ENCODE measurements around the gene WNT7A.

Gene WNT7A

GRCh38 chr3:13879102-13879945, 547 bp downstream of the WNT7A start:
- Mint-ChIP-seq H3K4me3 (peak overlapping the region; percentile 73 to 79), H3K9me3 (no peaks in the 10 kb centered on the region), H3K27ac (no peak overlapping the region), H3K4me1 (ENCODE audit: low read depth in 2 of 2) (peaks cover 4 to 10% of the 10 kb centered on the region in 2 donors), H3K36me3 (ENCODE audit: insufficient read depth) (no peaks in the 10 kb centered on the region), H3K27me3 (peaks cover 67 to 86% of the 10 kb centered on the region in 2 donors)
- ATAC-seq (replicated peaks) (peak; percentile 44), DNase-seq (no peak)

GRCh38 chr3:13878281-13879101, 1.4 kb downstream of the WNT7A start:
- H3K4me3 Mint-ChIP-seq, result peak overlapping the region; percentile 73 to 79
- no peaks in the 10 kb centered on the region for H3K9me3 Mint-ChIP-seq
- peaks cover 4 to 10% of the 10 kb centered on the region in 2 donors for H3K4me1 Mint-ChIP-seq (ENCODE audit: low read depth in 2 of 2)
- H3K27me3 Mint-ChIP-seq, result peaks cover 65 to 86% of the 10 kb centered on the region in 2 donors
- H3K36me3 Mint-ChIP-seq (ENCODE audit: insufficient read depth), result peaks cover 5% of the 10 kb centered on the region
- no peak for DNase-seq
- ATAC-seq (replicated peaks), result no peak
- H3K27ac Mint-ChIP-seq, result no peak overlapping the region

GRCh38 chr3:13877911-13878280, 2.0 kb downstream of the WNT7A start:
- Mint-ChIP-seq H3K4me3 (peak overlapping the region; percentile 73 to 79), H3K27ac (no peak overlapping the region), H3K27me3 (peaks cover 61 to 86% of the 10 kb centered on the region in 2 donors), H3K9me3 (no peaks in the 10 kb centered on the region), H3K36me3 (ENCODE audit: insufficient read depth) (peaks cover 5% of the 10 kb centered on the region), H3K4me1 (ENCODE audit: low read depth in 2 of 2) (peaks cover 4 to 10% of the 10 kb centered on the region in 2 donors)
- no peak for DNase-seq
- no peak for ATAC-seq (replicated peaks)

- Mint-ChIP-seq H3K36me3 (ENCODE audit: insufficient read depth) (peaks cover 5% of the 10 kb centered on the region), H3K4me1 (ENCODE audit: low read depth in 2 of 2) (peaks cover 4 to 10% of the 10 kb centered on the region in 2 donors), H3K9me3 (no peaks in the 10 kb centered on the region), H3K27ac (no peak overlapping the region), H3K4me3 (no peak overlapping the region), H3K27me3 (peaks cover 47 to 79% of the 10 kb centered on the region in 2 donors)
- ATAC-seq (replicated peaks) (no peak), DNase-seq (no peak)
Measured at GRCh38 chr3:13876451-13877100, 3.3 kb downstream of the WNT7A start.

GRCh38 chr3:13874891-13875290, 5.0 kb downstream of the WNT7A start:
- peaks cover 4 to 10% of the 10 kb centered on the region in 2 donors for H3K4me1 Mint-ChIP-seq (ENCODE audit: low read depth in 2 of 2)
- no peak for ATAC-seq (replicated peaks)
- peaks cover 5% of the 10 kb centered on the region for H3K36me3 Mint-ChIP-seq (ENCODE audit: insufficient read depth)
- H3K27me3 Mint-ChIP-seq, result peaks cover 41 to 73% of the 10 kb centered on the region in 2 donors
- H3K27ac Mint-ChIP-seq, result no peak overlapping the region
- peaks cover 0 to 2% of the 10 kb centered on the region in 2 donors for H3K9me3 Mint-ChIP-seq
- no peak for DNase-seq
- H3K4me3 Mint-ChIP-seq, result no peak overlapping the region

GRCh38 chr3:13873818-13874217, 6.1 kb downstream of the WNT7A start:
- Mint-ChIP-seq H3K9me3 (peaks cover 0 to 2% of the 10 kb centered on the region in 2 donors), H3K27ac (no peak overlapping the region), H3K36me3 (ENCODE audit: insufficient read depth) (peaks cover 5% of the 10 kb centered on the region), H3K4me3 (no peak overlapping the region), H3K4me1 (ENCODE audit: low read depth in 2 of 2) (peaks cover 5 to 9% of the 10 kb centered on the region in 2 donors), H3K27me3 (peaks cover 37 to 67% of the 10 kb centered on the region in 2 donors)
- no peak for DNase-seq
- ATAC-seq (replicated peaks), result no peak

GRCh38 chr3:13872451-13872850, 7.4 kb downstream of the WNT7A start:
- H3K9me3 Mint-ChIP-seq, result peaks cover 0 to 2% of the 10 kb centered on the region in 2 donors
- ATAC-seq (replicated peaks) (no peak), DNase-seq (no peak)
- no peak overlapping the region for H3K27ac Mint-ChIP-seq
- H3K36me3 Mint-ChIP-seq (ENCODE audit: insufficient read depth), result peaks cover 5% of the 10 kb centered on the region
- H3K4me3 Mint-ChIP-seq, result no peak overlapping the region
- peaks cover 27 to 54% of the 10 kb centered on the region in 2 donors for H3K27me3 Mint-ChIP-seq
- H3K4me1 Mint-ChIP-seq (ENCODE audit: low read depth in 2 of 2), result peaks cover 5% of the 10 kb centered on the region in 2 donors

- H3K9me3 Mint-ChIP-seq, result peaks cover 0 to 2% of the 10 kb centered on the region in 2 donors
- no peak for ATAC-seq (replicated peaks)
- no peak overlapping the region for H3K4me3 Mint-ChIP-seq
- DNase-seq, result no peak
- peak overlapping the region in 1 of 2 donors; percentile 45 for H3K27ac Mint-ChIP-seq
- H3K27me3 Mint-ChIP-seq, result peaks cover 21 to 47% of the 10 kb centered on the region in 2 donors
- peaks cover 5% of the 10 kb centered on the region in 2 donors for H3K4me1 Mint-ChIP-seq (ENCODE audit: low read depth in 2 of 2)
- peaks cover 5% of the 10 kb centered on the region for H3K36me3 Mint-ChIP-seq (ENCODE audit: insufficient read depth)
Measured at GRCh38 chr3:13871791-13872190, 8.1 kb downstream of the WNT7A start.

- H3K36me3 Mint-ChIP-seq (ENCODE audit: insufficient read depth), result peaks cover 7% of the 10 kb centered on the region
- ATAC-seq (replicated peaks) (no peak), DNase-seq (no peak)
- peaks cover 0 to 2% of the 10 kb centered on the region in 2 donors for H3K9me3 Mint-ChIP-seq
- no peak overlapping the region for H3K4me3 Mint-ChIP-seq
- peak overlapping the region in 1 of 2 donors; percentile 45 for H3K27ac Mint-ChIP-seq
- peaks cover 14% of the 10 kb centered on the region in 2 donors for H3K4me1 Mint-ChIP-seq (ENCODE audit: low read depth in 2 of 2)
- H3K27me3 Mint-ChIP-seq, result peaks cover 14 to 38% of the 10 kb centered on the region in 2 donors
Measured at GRCh38 chr3:13870902-13871301, 9.0 kb downstream of the WNT7A start.

GRCh38 chr3:13869761-13870343, 10.0 kb downstream of the WNT7A start:
- H3K36me3 Mint-ChIP-seq (ENCODE audit: insufficient read depth), result peaks cover 7% of the 10 kb centered on the region
- H3K9me3 Mint-ChIP-seq, result peaks cover 0 to 2% of the 10 kb centered on the region in 2 donors
- peaks cover 14 to 22% of the 10 kb centered on the region in 2 donors for H3K4me1 Mint-ChIP-seq (ENCODE audit: low read depth in 2 of 2)
- H3K4me3 Mint-ChIP-seq, result no peak overlapping the region
- ATAC-seq (replicated peaks), result no peak
- peaks cover 12 to 28% of the 10 kb centered on the region in 2 donors for H3K27me3 Mint-ChIP-seq
- no peak for DNase-seq
- H3K27ac Mint-ChIP-seq, result peak overlapping the region in 1 of 2 donors; percentile 86

GRCh38 chr3:13868844-13869724, 10.8 kb downstream of the WNT7A start:
- Mint-ChIP-seq H3K4me1 (ENCODE audit: low read depth in 2 of 2) (peaks cover 14 to 22% of the 10 kb centered on the region in 2 donors), H3K27me3 (peaks cover 8 to 27% of the 10 kb centered on the region in 2 donors), H3K36me3 (ENCODE audit: insufficient read depth) (peaks cover 5% of the 10 kb centered on the region), H3K4me3 (no peak overlapping the region), H3K9me3 (peaks cover 0 to 2% of the 10 kb centered on the region in 2 donors), H3K27ac (peak overlapping the region; percentile 12 to 86)
- DNase-seq (no peak), ATAC-seq (replicated peaks) (no peak)

GRCh38 chr3:13867732-13868131, 12.1 kb downstream of the WNT7A start:
- no peak for DNase-seq
- peak overlapping the region; percentile 59 to 86 for H3K27ac Mint-ChIP-seq
- H3K4me1 Mint-ChIP-seq (ENCODE audit: low read depth in 2 of 2), result peaks cover 14 to 22% of the 10 kb centered on the region in 2 donors
- peaks cover 0 to 2% of the 10 kb centered on the region in 2 donors for H3K9me3 Mint-ChIP-seq
- peaks cover 2% of the 10 kb centered on the region for H3K36me3 Mint-ChIP-seq (ENCODE audit: insufficient read depth)
- ATAC-seq (replicated peaks), result no peak
- no peak overlapping the region for H3K4me3 Mint-ChIP-seq
- peaks cover 15 to 29% of the 10 kb centered on the region in 2 donors for H3K27me3 Mint-ChIP-seq

Data from effector memory CD8-positive, alpha-beta T cell (primary cell).